GM21528 (cell line): ENCODE results near the gene MED9.
"Not testable (repeated sequence)": the region's sequence is repeated elsewhere in the genome, so short reads cannot be mapped to it uniquely, and the experiment has no call there.

Experiments used
- ATAC-seq: cut with Tn5 transposase; IDR thresholded peaks from one replicate; pipeline ENCODE4 v1.9.1; 2021; ENCODE audit warnings: mild to moderate bottlenecking, moderate library complexity; ENCODE audit not compliant: unreplicated experiment, low FRiP score

MED9 gene

DNA sequence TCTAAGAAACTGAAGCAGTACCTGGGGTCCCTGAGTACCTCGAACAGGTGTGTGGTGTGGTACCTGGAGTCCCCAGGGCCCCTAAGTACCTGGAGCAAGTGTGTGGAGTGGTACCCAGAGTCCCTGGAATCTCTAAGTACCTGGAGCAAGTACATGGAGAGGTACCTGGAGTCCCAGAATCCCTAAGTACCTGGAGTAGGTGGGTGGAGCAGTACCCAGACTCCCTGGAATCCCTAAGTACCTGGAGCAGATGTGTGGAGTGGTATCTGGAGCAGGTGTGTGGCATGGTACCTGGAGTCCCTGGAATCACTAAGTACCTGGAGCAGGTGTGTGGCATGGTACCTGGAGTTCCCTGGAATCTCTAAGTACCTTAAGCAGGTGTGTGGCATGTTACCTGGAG lies 22.5 kb upstream of the MED9 start:
- no peak for ATAC-seq

- not testable (repeated sequence) for ATAC-seq
Measured at GRCh38 chr17:17454700-17455099, 22.1 kb upstream of the MED9 start.

GRCh38 chr17:17455173-17455572 lies 21.6 kb upstream of the MED9 start:
- ATAC-seq = no peak

- ATAC-seq = no peak
Measured at GRCh38 chr17:17456251-17456650, 20.5 kb upstream of the MED9 start.

GRCh38 chr17:17457680-17458079 lies 19.1 kb upstream of the MED9 start:
- ATAC-seq = no peak

GRCh38 chr17:17460038-17460437 lies 16.8 kb upstream of the MED9 start:
- ATAC-seq = no peak

DNA sequence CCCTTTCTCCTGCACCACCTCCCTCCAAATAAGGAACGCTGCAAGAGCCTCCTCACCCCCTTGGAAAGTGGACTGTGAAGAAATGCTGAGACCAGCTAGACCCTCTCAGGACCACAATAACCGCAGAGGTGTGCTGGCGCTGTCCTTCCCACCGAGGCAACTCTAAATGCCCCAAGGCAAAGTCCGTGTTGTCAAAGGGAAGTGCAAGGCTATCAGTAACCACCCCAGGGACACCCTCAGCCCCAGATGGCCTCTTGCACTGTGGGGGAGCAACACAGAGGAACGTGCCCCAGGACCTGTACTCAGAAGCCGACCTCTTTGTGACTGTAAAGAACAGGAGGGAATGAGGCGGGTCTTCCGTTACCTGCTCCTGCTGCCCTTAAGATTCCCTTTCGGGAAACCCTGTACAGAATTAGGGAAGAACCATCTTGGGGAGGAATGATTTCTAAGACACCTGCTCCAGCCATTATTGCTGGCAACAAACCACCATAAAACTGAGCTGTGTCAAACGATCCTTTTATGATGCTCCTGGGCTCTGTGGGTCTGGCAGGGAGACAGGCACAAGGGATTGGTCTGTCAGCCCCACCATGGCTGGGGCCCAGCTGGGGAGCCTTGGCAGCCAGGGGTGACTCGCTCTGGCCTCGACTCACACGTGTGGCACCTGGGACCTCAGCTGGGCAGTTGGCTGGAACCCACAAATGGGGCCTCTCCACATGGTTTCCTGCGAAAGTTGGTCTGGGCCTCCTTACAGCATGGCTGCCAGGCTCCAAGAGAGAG lies 14.6 kb upstream of the MED9 start:
- ATAC-seq = no peak

DNA sequence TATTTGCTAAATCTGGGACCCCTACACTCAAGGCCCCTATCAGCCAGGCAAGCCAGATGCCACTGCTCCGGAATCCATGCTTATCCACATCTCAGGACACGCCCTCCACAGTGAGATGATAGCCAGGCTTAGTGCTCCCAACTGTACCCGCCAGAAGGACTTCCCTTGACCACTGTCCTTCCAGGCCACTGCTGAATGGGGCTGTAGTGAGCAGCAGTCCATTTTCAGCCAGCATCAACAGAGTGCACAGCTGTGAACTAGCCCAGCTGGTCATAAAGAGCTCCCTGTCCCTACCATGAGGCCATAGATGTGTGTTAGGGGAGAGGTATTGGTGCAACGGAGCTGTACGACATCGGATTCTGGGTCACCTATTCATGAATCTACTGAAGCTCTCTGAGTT lies 13.0 kb upstream of the MED9 start:
- no peak for ATAC-seq

DNA sequence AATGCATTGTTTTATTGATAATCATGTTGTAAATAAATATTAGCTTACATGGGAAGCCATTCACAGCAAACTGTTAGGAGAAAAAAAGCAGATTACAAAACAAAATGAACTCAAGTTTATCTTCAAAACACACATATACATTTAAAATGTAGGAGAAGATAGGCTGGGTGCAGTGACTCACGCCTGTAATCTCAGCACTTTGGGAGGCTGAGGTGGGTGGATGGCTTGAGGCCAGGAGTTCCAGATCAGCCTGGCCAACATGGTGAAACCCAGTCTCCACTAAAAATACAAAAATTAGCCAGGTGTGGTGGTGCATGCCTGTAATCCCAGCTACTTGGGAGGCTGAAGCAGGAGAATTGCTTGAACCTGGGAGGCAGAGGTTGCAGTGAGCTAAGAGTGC lies 10.9 kb upstream of the MED9 start:
- not testable (repeated sequence) for ATAC-seq

GRCh38 chr17:17466511-17466910 lies 10.3 kb upstream of the MED9 start:
- ATAC-seq = no peak

DNA sequence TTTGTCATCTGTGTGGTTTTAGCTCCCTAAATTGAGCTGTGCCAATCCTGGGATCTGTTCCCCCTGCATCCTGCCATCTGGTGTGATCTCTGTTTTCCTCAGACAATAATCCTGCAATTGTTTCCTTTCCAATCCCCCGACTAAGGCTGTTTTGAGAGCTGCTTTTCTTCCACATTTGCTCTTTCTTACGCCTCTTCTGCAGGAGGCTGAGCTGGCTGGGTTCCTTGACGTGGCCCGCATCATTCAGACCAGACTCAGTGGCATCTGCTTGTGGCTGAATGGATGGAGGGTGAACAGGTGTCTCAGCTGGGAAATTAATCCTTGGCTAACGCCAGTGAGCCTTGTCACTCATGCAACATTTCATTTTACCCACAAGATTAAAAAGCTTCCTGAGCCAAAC lies 9.8 kb upstream of the MED9 start:
- ATAC-seq = no peak

DNA sequence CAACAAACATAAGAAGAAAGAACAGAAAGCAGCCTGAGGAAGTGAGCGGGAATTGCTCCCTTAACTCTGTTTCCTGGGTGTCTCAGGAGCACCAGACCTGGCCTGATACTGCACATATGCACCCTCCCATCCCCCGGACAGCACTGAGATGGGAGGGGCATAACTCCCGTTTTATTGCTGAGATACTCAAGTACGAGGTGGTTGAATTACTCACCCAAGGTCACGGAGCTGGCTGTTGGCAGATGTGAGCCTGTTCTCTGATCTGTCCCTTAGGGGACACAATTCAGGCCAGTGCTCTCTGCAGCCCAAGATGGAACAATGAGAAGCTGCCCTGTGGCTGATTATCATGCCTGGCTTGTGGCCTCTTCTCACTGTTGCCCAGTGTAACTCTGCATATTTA lies 9.1 kb upstream of the MED9 start:
- ATAC-seq = no peak

- no peak for ATAC-seq
Measured at GRCh38 chr17:17468217-17469010, 8.4 kb upstream of the MED9 start.

DNA sequence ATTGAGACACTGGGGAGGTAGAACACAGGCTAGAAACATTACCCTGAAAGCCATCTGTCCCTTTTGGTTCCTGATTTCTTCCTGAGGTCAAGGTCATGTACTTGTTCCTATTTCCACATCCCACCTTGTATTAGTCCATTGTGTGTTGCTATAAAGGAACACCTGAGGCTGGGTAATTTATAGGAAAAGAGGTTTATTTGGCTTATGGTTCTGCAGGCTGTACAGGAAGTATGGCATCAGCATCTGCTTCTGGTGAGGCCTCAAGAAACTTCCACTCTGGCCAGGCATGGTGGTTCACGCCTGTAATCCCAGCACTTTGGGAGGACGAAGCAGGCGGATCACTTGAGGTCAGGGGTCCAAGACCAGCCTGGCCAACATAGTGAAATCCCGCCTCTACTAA lies 7.4 kb upstream of the MED9 start:
- ATAC-seq = no peak

- no peak for ATAC-seq
Measured at GRCh38 chr17:17469996-17470395, 6.8 kb upstream of the MED9 start.

DNA sequence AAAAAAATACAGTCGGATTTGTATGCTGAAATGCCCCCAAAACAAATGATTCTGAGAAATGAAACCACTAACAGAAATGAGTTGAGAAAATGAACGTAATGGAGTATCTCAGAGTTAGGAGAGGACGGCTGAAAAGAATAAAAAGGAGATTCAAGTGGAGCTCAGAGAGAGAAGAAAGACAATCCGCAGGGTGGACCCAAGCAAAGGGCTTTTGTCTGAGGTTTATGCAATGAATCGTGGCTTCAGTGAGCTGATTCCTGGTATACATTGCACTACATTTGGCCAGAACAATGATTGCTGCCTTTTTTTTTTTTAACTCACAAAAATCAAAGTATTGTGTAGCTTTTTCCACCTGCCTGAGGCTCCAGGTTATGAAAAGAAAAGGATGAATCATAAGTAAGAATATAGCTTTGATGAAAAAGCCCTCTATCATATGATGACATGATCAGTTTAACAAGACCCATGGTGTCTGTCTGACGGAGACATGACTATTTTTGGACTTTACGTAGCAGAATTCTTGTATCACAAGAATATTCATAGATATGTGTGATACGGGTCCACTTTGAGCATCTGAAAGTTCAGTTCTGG lies 4.4 kb upstream of the MED9 start:
- ATAC-seq = no peak

DNA sequence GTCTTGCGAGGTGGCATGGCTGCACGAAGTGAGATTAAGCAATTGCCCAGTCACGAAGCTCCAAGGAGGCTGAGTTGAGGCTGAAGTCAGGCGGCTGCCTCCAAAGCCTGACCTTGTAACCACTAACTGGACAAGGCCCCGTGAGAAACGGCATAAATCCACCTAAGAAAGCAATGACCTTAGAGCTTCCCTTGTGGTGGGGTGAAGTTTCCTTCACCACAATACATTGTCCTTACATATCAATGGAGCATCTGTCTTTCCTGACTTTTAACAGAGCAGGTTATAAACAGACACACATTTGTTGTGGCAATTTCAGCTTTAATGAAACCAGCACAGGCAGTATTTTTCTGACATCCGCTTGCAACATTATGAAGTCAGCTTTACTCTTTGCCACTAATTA lies 2.5 kb upstream of the MED9 start:
- no peak for ATAC-seq

DNA sequence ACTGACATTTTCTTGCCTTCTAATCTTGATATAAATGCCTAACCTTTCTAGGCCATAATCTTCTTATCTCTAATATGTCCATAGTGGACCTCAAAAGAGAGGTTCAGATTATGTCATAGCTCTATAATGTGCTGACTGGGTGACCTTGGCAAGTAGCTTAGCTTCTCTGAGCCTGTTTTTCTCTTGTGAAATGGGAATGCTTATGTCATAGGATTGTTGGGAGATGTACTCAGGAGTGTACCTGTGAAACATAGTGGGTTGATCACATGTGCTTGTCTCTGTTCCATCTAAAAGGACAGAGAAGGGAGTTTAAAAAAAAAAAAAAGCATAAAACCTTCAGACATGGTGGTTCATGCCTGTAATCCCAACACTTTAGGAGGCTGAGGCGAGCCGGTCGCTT lies 2.4 kb downstream of the MED9 start:
- no peak for ATAC-seq

DNA sequence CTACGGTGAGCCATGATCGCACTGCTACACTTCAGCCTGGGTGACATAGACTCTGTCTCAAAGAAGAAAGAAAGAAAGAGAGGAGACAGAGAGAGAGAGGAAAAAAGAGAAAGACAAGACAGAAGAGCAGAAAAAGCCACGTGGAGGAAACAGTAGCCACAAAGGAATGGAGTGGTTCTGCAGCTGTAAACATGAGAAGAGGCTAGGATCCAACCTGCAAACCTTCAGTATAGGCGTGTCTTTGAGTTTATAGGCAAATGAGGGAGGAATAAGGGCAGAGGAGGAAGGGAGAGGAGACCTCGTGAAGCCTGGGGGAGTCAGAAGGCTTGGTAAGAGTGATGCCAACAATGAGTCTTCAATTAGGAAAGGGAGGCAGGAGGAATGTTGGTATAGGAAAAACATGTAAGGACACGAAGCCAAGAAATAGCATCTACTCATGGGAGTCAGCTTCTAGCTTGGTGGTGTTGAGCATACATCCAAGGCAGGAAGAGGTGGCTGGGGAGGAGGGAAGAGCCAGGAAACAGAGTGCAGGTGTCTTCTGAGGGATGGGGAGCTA lies 3.9 kb downstream of the MED9 start:
- no peak for ATAC-seq

GRCh38 chr17:17481860-17482259 lies 5.1 kb downstream of the MED9 start:
- no peak for ATAC-seq

- no peak for ATAC-seq
Measured at GRCh38 chr17:17484451-17484899, 7.7 kb downstream of the MED9 start.
